IPS-NIHi7 (cell line): ENCODE data around the gene SRSF4.
"Not testable (repeated sequence)": the region's sequence is repeated elsewhere in the genome, so short reads cannot be mapped to it uniquely, and the experiment has no call there.

Experiments used
- DNase-seq: peaks from one replicate; pipeline ENCODE4 v3.0.0; 2012; ENCODE audit warnings: mixed read lengths; ENCODE audit errors: extremely low spot score

SRSF4 gene

GRCh38 chr1:29181413-29182225, at the start of gene SRSF4:
SRSF4 (minus strand) TSS chr1:29181900; CDS start chr1:29181752, 148 bp downstream.
- peak; percentile 99 for DNase-seq

GRCh38 chr1:29230553-29231378, 49.1 kb upstream of the SRSF4 start, which contains the start of gene MECR:
MECR (minus strand) TSS chr1:29230934; CDS start chr1:29230906, 28 bp downstream.
- peak; percentile 95 for DNase-seq

GRCh38 chr1:29230204-29230552, 48.5 kb upstream of the SRSF4 start:
- no peak for DNase-seq

- no peak for DNase-seq
Measured at GRCh38 chr1:29227511-29227910, 45.8 kb upstream of the SRSF4 start.

GRCh38 chr1:29225361-29225760, 43.7 kb upstream of the SRSF4 start:
- DNase-seq = no peak

GRCh38 chr1:29224356-29224837, 42.7 kb upstream of the SRSF4 start:
- DNase-seq = no peak

GRCh38 chr1:29223521-29223920, 41.8 kb upstream of the SRSF4 start:
- no peak for DNase-seq

GRCh38 chr1:29222686-29223085, 41.0 kb upstream of the SRSF4 start:
- DNase-seq = no peak

- not testable (repeated sequence) for DNase-seq
Measured at GRCh38 chr1:29222260-29222659, 40.6 kb upstream of the SRSF4 start.

- DNase-seq = no peak
Measured at GRCh38 chr1:29221296-29221695, 39.6 kb upstream of the SRSF4 start.

- no peak for DNase-seq
Measured at GRCh38 chr1:29218223-29218622, 36.5 kb upstream of the SRSF4 start.

- DNase-seq = no peak
Measured at GRCh38 chr1:29217633-29218032, 35.9 kb upstream of the SRSF4 start.

GRCh38 chr1:29213055-29213454, 31.4 kb upstream of the SRSF4 start:
- DNase-seq = no peak

GRCh38 chr1:29211086-29212030, 29.7 kb upstream of the SRSF4 start:
- DNase-seq = no peak

GRCh38 chr1:29210278-29211085, 28.8 kb upstream of the SRSF4 start:
- DNase-seq = no peak

GRCh38 chr1:29209173-29209572, 27.5 kb upstream of the SRSF4 start:
- DNase-seq = no peak

GRCh38 chr1:29208442-29208841, 26.7 kb upstream of the SRSF4 start:
- no peak for DNase-seq

GRCh38 chr1:29202584-29203340, 21.1 kb upstream of the SRSF4 start:
- DNase-seq = peak; percentile 94

- DNase-seq = no peak
Measured at GRCh38 chr1:29202053-29202452, 20.4 kb upstream of the SRSF4 start.

GRCh38 chr1:29201595-29202051, 19.9 kb upstream of the SRSF4 start:
- no peak for DNase-seq
